ENCODE measurements around the gene DEPDC7. TPM values are rescaled to one million over a fixed set of nuclear protein-coding genes. Genes with fewer than 3 reads are reported as not detected.

DEPDC7 gene
- total and polyA plus RNA-seq, 2 of the 4 experiments (the other 2 are of a cell fraction), result 7.4 to 9.7 TPM

DNA sequence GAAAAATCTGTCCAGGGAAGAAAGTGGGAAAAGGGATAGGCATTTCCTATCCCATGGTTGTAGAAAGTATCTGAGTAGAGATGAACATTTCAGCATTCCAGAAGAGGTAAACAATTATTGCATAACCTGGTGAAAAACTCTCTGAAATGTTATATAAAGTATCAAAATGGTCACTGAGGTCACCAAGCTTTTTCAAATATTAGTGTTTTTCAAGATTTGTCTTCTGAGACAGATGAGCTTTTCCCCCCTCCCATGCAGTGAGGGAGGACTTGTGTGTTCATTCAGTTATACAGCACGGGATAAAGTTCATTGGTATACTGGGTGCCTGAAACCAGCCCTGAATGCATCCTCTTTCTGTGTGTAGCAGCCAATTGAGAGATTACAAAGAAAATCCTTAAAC lies 1.9 kb upstream of the DEPDC7 start:
- Histone ChIP-seq H2BK15ac (ENCODE audit: low read depth, low read length) (peak overlapping the region; percentile 24; the same call in 1 of the 3 replicates), H3K23ac (ENCODE audit: low read depth, low read length) (no peak overlapping the region), H3K4me2 (ENCODE audit: low read depth, low read length) (no peak overlapping the region), H3K4me1 (ENCODE audit: control insufficient read depth, insufficient read depth, low read length) (peaks cover 11% of the 10 kb centered on the region), H3K56ac (ENCODE audit: extremely low read depth, insufficient read depth, low read length) (no peak overlapping the region), H3K4me3 (ENCODE audit: insufficient read depth, low read depth, low read length) (no peak overlapping the region), H3K27ac (ENCODE audit: insufficient read depth, low read length) (no peak overlapping the region), H3K9me1 (ENCODE audit: insufficient read depth, low read length) (0 out of 2 replicates have a peak, but pooled peaks cover 5% of the 10 kb centered on the region), H2AK9ac (replicated peaks; ENCODE audit: low read depth, low read length, poor library complexity) (no peak overlapping the region), H2BK5ac (ENCODE audit: low read depth, low read length, poor library complexity, severe bottlenecking) (no peak overlapping the region), H2BK20ac (ENCODE audit: low read depth, low read length) (no peak overlapping the region), H3K18ac (ENCODE audit: low read depth, low read length) (no peak overlapping the region), H4K20me1 (ENCODE audit: insufficient read depth, low read length) (no peaks in the 10 kb centered on the region), H2AFZ (replicated peaks; ENCODE audit: low read length, poor library complexity) (no peak overlapping the region), H3K4ac (ENCODE audit: low read depth, low read length) (no peak overlapping the region), H3K9ac (ENCODE audit: low read depth, low read length) (no peak overlapping the region), H3K79me1 (ENCODE audit: low read depth in 1 of 2, low read length in 2 of 2) (peaks cover 0 to 18% of the 10 kb centered on the region in 2 experiments; a peak in 2 of 4 replicates), H3K36me3 (ENCODE audit: control insufficient read depth, insufficient read depth, low read length) (no peaks in the 10 kb centered on the region), H3K27me3 (ENCODE audit: control insufficient read depth, insufficient read depth, low read length) (no peaks in the 10 kb centered on the region), H4K91ac (ENCODE audit: insufficient read depth, low read depth, low read length) (no peak overlapping the region), H3K14ac (replicated peaks; ENCODE audit: low read depth, low read length) (no peak overlapping the region), H3K9me3 (ENCODE audit: control insufficient read depth, insufficient read depth, low read length) (no peaks in the 10 kb centered on the region), H2BK120ac (ENCODE audit: low read depth, low read length) (no peak overlapping the region), H4K5ac (ENCODE audit: low read depth, low read length) (no peak overlapping the region), H4K8ac (ENCODE audit: low read depth in 2 of 2, low read length in 2 of 2) (no peak overlapping the region), H2AK5ac (ENCODE audit: low read depth, low read length) (no peak overlapping the region)
- ChIA-PET POLR2A (ENCODE audit: unreplicated experiment) (no interaction called here), CTCF (no interaction called here)
- no CpG with 5 or more reads among the region's 1 CpG for WGBS, 2 experiments (ENCODE audit: extremely low coverage in 2 of 2, insufficient read length in 1 of 2)
- TF ChIP-seq RFX5 (IDR thresholded peaks at IDR 0.05; ENCODE audit: low read depth, low read length) (no peak), CHD1 (IDR thresholded peaks at IDR 0.05; ENCODE audit: low read depth, low read length) (no peak), FOS (IDR thresholded peaks at IDR 0.05; ENCODE audit: low read depth, low read length) (no peak), RCOR1 (IDR thresholded peaks at IDR 0.05; ENCODE audit: insufficient replicate concordance, low read length) (no peak), CEBPB (IDR thresholded peaks at IDR 0.05; ENCODE audit: low read depth, low read length) (peak; percentile 70)
- TF ChIP-seq, protein P1, sequence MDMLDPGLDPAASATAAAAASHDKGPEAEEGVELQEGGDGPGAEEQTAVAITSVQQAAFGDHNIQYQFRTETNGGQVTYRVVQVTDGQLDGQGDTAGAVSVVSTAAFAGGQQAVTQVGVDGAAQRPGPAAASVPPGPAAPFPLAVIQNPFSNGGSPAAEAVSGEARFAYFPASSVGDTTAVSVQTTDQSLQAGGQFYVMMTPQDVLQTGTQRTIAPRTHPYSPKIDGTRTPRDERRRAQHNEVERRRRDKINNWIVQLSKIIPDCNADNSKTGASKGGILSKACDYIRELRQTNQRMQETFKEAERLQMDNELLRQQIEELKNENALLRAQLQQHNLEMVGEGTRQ (IDR thresholded peaks at IDR 0.05; ENCODE audit: low read depth, low read length), result no peak
- TF ChIP-seq, protein P2, sequence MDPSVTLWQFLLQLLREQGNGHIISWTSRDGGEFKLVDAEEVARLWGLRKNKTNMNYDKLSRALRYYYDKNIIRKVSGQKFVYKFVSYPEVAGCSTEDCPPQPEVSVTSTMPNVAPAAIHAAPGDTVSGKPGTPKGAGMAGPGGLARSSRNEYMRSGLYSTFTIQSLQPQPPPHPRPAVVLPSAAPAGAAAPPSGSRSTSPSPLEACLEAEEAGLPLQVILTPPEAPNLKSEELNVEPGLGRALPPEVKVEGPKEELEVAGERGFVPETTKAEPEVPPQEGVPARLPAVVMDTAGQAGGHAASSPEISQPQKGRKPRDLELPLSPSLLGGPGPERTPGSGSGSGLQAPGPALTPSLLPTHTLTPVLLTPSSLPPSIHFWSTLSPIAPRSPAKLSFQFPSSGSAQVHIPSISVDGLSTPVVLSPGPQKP (IDR thresholded peaks at IDR 0.05; ENCODE audit: borderline replicate concordance, low read depth, low read length), result no peak
- DNase-seq (peak; percentile 34), ATAC-seq (ENCODE audit: low read depth) (peak; percentile 5; the same call in 1 of the 2 replicates)
- no TSS peak for BruUV-seq (replicated peaks)
- dilution Hi-C loops (cut with HindIII; ENCODE audit: low sequenced_read_pairs, unreplicated experiment) (no loop called here), in situ Hi-C loops (cut with MboI; ENCODE audit: low sequenced_read_pairs) (no loop called here), intact Hi-C loops (cut with micrococcal nuclease) (no loop called here)

Data from IMR-90 (cell line).